Calu3 (cell line): ENCODE results near the gene CRYBB2. TPM values are rescaled to one million over a fixed set of nuclear protein-coding genes. Genes with fewer than 3 reads are reported as not detected.

Source experiments
- BruUV-seq: library from RNA; stranded (reverse); fragments of 400-500 nt; replicated peaks from 2 replicates; lab custom pipeline; 2021; lab: Mats Ljungman, UMichigan
- CTCF ChIA-PET: fragments of 300-600 bp; sonication (Branson Sonifier 250); formaldehyde crosslinking; loops from one replicate; lab custom pipeline; 2022; ENCODE audit warnings: antibody characterized with exemption; lab: Charles Lee
- DNase-seq: peaks from one replicate; pipeline ENCODE4 v3.0.0; 2022
- H3K27ac Mint-ChIP-seq: one replicate; pipeline ENCODE4 v1.8.0; 2022; ENCODE audit warnings: mixed read lengths; ENCODE audit not compliant: unreplicated experiment
- H3K27me3 Mint-ChIP-seq: one replicate; pipeline ENCODE4 v1.8.0; 2022; ENCODE audit warnings: mixed read lengths; ENCODE audit not compliant: unreplicated experiment
- H3K36me3 Mint-ChIP-seq: one replicate; pipeline ENCODE4 v1.8.0; 2022; ENCODE audit warnings: mild to moderate bottlenecking, moderate library complexity, mixed read lengths; ENCODE audit not compliant: insufficient read depth, unreplicated experiment
- H3K4me1 Mint-ChIP-seq: one replicate; pipeline ENCODE4 v1.8.0; 2022; ENCODE audit warnings: mild to moderate bottlenecking, low read depth, mixed read lengths; ENCODE audit not compliant: unreplicated experiment
- H3K4me3 Mint-ChIP-seq: one replicate; pipeline ENCODE4 v1.8.0; 2022; ENCODE audit warnings: mild to moderate bottlenecking, low read depth, moderate library complexity, mixed read lengths; ENCODE audit not compliant: unreplicated experiment
- H3K9me3 Mint-ChIP-seq: one replicate; pipeline ENCODE4 v1.8.0; 2022; ENCODE audit warnings: low read depth, mixed read lengths; ENCODE audit not compliant: unreplicated experiment
- intact Hi-C: fragments of 100-400 bp; cut with micrococcal nuclease; formaldehyde crosslinking; loops from one replicate; pipeline ENCODE4 v1.10.0; 2022; ENCODE audit not compliant: unreplicated experiment
- total RNA-seq: library from RNA; stranded (reverse); gene quantifications from 2 replicates; pipeline ENCODE4 v1.2.3, GENCODE V29; 2022
- TF ChIP-seq, protein P1 (sequence below): fragments of 200-600 bp; IDR thresholded peaks from one replicate; pipeline ENCODE4 v1.8.0; 2022; ENCODE audit warnings: antibody characterized with exemption; ENCODE audit not compliant: unreplicated experiment

CRYBB2 gene
- total RNA-seq, 1 experiment from 2014 or later: 0.42 TPM

DNA sequence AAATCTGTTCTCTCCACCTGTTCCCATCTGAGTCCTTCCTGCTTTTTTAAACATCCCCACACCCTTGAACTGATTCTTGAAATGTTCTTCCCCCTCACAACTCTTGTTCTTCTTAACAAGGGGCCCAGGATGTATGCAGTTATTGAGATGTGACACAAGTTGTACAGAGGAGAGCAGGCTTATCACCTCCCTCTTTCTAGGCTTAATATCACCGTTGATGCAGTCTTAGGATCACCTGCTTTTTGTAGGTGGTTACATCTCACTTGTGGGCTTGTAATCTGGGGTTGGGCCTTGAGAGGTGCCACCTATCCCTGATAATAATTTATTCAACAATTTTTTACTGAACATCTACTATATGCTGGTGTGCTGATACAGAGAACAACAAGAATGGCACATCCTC is 13.6 kb upstream of the CRYBB2 start:
- no peaks in the 10 kb centered on the region for H3K9me3 Mint-ChIP-seq
- H3K27me3 Mint-ChIP-seq: no peaks in the 10 kb centered on the region
- H3K4me3 Mint-ChIP-seq: no peak overlapping the region
- peaks cover 6% of the 10 kb centered on the region for H3K36me3 Mint-ChIP-seq
- TF ChIP-seq, protein P1, sequence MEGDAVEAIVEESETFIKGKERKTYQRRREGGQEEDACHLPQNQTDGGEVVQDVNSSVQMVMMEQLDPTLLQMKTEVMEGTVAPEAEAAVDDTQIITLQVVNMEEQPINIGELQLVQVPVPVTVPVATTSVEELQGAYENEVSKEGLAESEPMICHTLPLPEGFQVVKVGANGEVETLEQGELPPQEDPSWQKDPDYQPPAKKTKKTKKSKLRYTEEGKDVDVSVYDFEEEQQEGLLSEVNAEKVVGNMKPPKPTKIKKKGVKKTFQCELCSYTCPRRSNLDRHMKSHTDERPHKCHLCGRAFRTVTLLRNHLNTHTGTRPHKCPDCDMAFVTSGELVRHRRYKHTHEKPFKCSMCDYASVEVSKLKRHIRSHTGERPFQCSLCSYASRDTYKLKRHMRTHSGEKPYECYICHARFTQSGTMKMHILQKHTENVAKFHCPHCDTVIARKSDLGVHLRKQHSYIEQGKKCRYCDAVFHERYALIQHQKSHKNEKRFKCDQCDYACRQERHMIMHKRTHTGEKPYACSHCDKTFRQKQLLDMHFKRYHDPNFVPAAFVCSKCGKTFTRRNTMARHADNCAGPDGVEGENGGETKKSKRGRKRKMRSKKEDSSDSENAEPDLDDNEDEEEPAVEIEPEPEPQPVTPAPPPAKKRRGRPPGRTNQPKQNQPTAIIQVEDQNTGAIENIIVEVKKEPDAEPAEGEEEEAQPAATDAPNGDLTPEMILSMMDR: no peak
- no peaks in the 10 kb centered on the region for H3K4me1 Mint-ChIP-seq
- intact Hi-C loops: no loop called here
- no peak for DNase-seq
- no peak overlapping the region for H3K27ac Mint-ChIP-seq
- no TSS peak for BruUV-seq
- CTCF ChIA-PET: no interaction called here

DNA sequence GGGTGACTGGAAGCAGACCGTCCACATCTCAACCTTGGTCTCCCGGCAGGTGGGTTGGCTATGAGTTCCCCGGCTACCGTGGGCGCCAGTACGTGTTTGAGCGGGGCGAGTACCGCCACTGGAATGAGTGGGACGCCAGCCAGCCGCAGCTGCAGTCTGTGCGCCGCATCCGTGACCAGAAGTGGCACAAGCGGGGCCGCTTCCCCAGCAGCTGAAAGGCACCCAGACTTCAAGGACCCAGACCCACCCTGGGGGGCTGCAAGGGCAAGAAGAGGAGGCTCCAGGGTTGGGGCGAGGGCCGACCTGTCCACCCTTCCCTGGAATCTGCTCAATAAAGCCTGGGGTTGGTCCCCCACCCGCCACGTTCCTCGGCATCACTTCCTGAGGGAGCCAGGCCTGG is 12.4 kb upstream of the CRYBB2 start:
- CTCF ChIA-PET: interaction anchor here (0.6 kb wide), 1 partner anchor 35 kb away, joined by 3 read pairs; no protein-coding TSS in a partner anchor
- intact Hi-C loops: no loop called here
- H3K36me3 Mint-ChIP-seq: peaks cover 5% of the 10 kb centered on the region
- no peak overlapping the region for H3K27ac Mint-ChIP-seq
- H3K27me3 Mint-ChIP-seq: no peaks in the 10 kb centered on the region
- TF ChIP-seq, protein P1: no peak
- H3K9me3 Mint-ChIP-seq: no peaks in the 10 kb centered on the region
- H3K4me1 Mint-ChIP-seq: no peaks in the 10 kb centered on the region
- H3K4me3 Mint-ChIP-seq: no peak overlapping the region
- BruUV-seq: no TSS peak
- DNase-seq: no peak

DNA sequence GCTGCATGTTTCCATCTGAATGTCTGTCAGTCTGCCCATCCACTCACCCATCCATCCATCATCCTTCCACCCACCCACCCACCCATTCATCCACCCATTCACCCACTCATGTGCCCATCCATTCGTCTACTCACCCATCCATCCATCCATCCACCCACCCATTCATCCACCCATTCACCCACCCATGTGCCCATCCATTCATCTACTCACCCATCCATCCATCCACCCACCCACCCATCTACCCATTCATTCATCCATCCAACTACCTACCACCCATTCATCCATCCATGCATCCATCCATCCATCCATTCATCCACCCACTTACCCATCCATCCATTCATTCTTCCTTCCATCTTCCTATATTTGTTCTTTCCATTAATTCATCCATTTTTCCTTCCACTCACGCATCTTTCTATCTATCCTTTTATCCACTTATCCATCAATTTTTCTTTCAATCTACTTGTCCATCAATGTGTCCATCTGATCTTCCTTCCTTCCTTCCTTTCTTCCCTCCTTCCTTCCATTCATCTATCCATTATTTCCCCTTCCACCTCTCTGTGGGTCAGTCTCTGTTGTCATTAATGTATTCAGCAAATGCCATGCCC is 11.8 kb upstream of the CRYBB2 start:
- Mint-ChIP-seq H3K27me3 (no peaks in the 10 kb centered on the region), H3K4me1 (no peaks in the 10 kb centered on the region), H3K36me3 (no peaks in the 10 kb centered on the region), H3K4me3 (no peak overlapping the region), H3K27ac (no peak overlapping the region), H3K9me3 (no peaks in the 10 kb centered on the region)
- intact Hi-C loops: no loop called here
- CTCF ChIA-PET: no interaction called here
- TF ChIP-seq, protein P1: no peak
- BruUV-seq: no TSS peak
- DNase-seq: no peak

DNA sequence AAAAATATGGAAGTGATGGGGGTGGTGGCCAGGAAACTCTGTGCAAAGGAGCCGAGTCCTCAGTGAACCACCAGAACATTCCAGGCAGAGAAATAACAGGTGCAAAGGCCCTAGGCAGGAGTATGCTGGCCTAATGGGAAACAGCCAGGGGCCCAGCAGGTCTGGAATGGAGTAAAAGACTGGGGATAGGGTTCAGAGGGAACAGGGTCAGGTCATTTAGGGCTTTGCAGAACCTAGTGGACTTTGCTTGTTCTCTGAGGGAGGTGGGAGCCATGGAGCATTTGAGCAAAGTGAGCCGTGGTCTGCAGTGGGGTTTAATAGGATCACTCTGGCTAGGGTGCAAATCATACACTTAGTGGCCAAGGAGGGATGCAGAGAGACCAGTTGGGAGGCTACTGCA is 11.1 kb upstream of the CRYBB2 start:
- CTCF ChIA-PET: no interaction called here
- BruUV-seq: no TSS peak
- intact Hi-C loops: no loop called here
- Mint-ChIP-seq H3K27me3 (no peaks in the 10 kb centered on the region), H3K4me1 (no peaks in the 10 kb centered on the region), H3K9me3 (no peaks in the 10 kb centered on the region), H3K27ac (no peak overlapping the region), H3K4me3 (no peak overlapping the region), H3K36me3 (no peaks in the 10 kb centered on the region)
- no peak for DNase-seq
- TF ChIP-seq, protein P1: no peak
